Sigmoid colon (tissue), 4 donors: ENCODE results near the gene CLDN15.

Source experiments
- CTCF ChIP-seq, 4 experiments: fragments of 450-650 bp in 3 of 4; fragments of 200-600 bp in 1 of 4; IDR thresholded peaks; one replicate each; pipeline ENCODE4 v1.5.1; 2016 to 2019; ENCODE audit warnings: antibody characterized with exemption in 4 of 4, mild to moderate bottlenecking in 3 of 4, moderate library complexity in 2 of 4
- POLR2A ChIP-seq, 2 donors: fragments of 450-650 bp; IDR thresholded peaks; one replicate each; pipeline ENCODE4 v1.6.1; 2016; ENCODE audit warnings: antibody characterized with exemption in 2 of 2, mild to moderate bottlenecking in 2 of 2, moderate library complexity in 2 of 2
- POLR2AphosphoS5 ChIP-seq, 4 donors: sonication (generic); formaldehyde crosslinking; IDR thresholded peaks; one replicate each; pipeline ENCODE4 v1.6.1; 2017; ENCODE audit warnings: antibody characterized with exemption in 4 of 4

- no peak for TF ChIP-seq POLR2AphosphoS5 (IDR thresholded peaks at IDR 0.05)
- TF ChIP-seq CTCF (IDR thresholded peaks at IDR 0.05): no peak
- TF ChIP-seq POLR2A (IDR thresholded peaks at IDR 0.05): no peak
Measured at GRCh38 chr7:101273206-101273605, 35.6 kb upstream of the CLDN15 start.
